Esophagus (tissue), 2 donors: ENCODE results near the gene SLC17A2. TPM values are rescaled to one million over a fixed set of nuclear protein-coding genes. Genes with fewer than 3 reads are reported as not detected.
"Not testable (repeated sequence)": the region's sequence is repeated elsewhere in the genome, so short reads cannot be mapped to it uniquely, and the experiment has no call there.

Experiments used
- H3K27ac ChIP-seq, 2 donors: one replicate each; pipeline ENCODE4 v1.5.1; 2013; ENCODE audit warnings: low read depth in 2 of 2, mild to moderate bottlenecking in 2 of 2, inconsistent platforms in 1 of 2, low read length in 1 of 2, moderate library complexity in 1 of 2
- H3K27me3 ChIP-seq, 2 donors: one replicate each; pipeline ENCODE4 v1.6.1; 2013; ENCODE audit warnings: low read length in 2 of 2, control low read depth in 1 of 2, mild to moderate bottlenecking in 1 of 2; ENCODE audit not compliant: insufficient read depth in 2 of 2, control insufficient read depth in 1 of 2
- H3K36me3 ChIP-seq, 2 donors: one replicate each; pipeline ENCODE4 v1.6.1; 2013; ENCODE audit warnings: low read length in 1 of 2; ENCODE audit not compliant: control insufficient read depth in 2 of 2, insufficient read depth in 2 of 2
- H3K4me1 ChIP-seq, 2 donors: one replicate each; pipeline ENCODE4 v1.6.1; 2013; ENCODE audit warnings: low read length in 1 of 2; ENCODE audit not compliant: control insufficient read depth in 2 of 2, insufficient read depth in 2 of 2
- H3K4me3 ChIP-seq, 2 donors: one replicate each; pipeline ENCODE4 v1.5.1; 2013; ENCODE audit warnings: low read length in 2 of 2, mild to moderate bottlenecking in 2 of 2, low read depth in 1 of 2, moderate library complexity in 1 of 2
- H3K9me3 ChIP-seq, 2 donors: one replicate each; pipeline ENCODE4 v1.6.1; 2013; ENCODE audit warnings: mild to moderate bottlenecking in 2 of 2, low read depth in 1 of 2, low read length in 1 of 2, moderate library complexity in 1 of 2; ENCODE audit not compliant: control insufficient read depth in 2 of 2, insufficient read depth in 1 of 2
- WGBS, 2 donors: extraction: QIAGEN DNeasy Blood & Tissue Kit; methylation state at CpG; one replicate each; pipeline ENCODE4 v1.1.7; 2013; 5-methylcytosine and 5-hydroxymethylcytosine counted together
- polyA plus RNA-seq, 2 donors: library from polyadenylated mRNA; stranded (reverse); fragments of 200-250 nt; gene quantifications; one replicate each; pipeline ENCODE4 v1.2.3, GENCODE V29; 2013
- donor health status: healthy with polysubstance abuse.
- donor health status: Bipolar disorder and iron deficiency.

SLC17A2 gene
- polyA plus RNA-seq, 2 donors = not detected

- no peaks in the 10 kb centered on the region for H3K9me3 ChIP-seq
- H3K36me3 ChIP-seq = no peaks in the 10 kb centered on the region
- 78 to 95% methylated on average over 2 of the region's 2 CpGs for WGBS, 2 donors
- H3K27ac ChIP-seq = no peak overlapping the region
- no peaks in the 10 kb centered on the region for H3K27me3 ChIP-seq
- H3K4me1 ChIP-seq = no peaks in the 10 kb centered on the region
- no peak overlapping the region for H3K4me3 ChIP-seq
Measured at GRCh38 chr6:25952535-25952934, 22.0 kb upstream of the SLC17A2 start.

GRCh38 chr6:25951296-25952032 is 21.0 kb upstream of the SLC17A2 start:
- WGBS, 2 donors = 74 to 82% methylated on average over 7 of the region's 7 CpGs
- no peaks in the 10 kb centered on the region for H3K27me3 ChIP-seq
- no peaks in the 10 kb centered on the region for H3K4me1 ChIP-seq
- no peaks in the 10 kb centered on the region for H3K9me3 ChIP-seq
- no peaks in the 10 kb centered on the region for H3K36me3 ChIP-seq
- no peak overlapping the region for H3K4me3 ChIP-seq
- no peak overlapping the region for H3K27ac ChIP-seq

- Histone ChIP-seq H3K4me1 (no peaks in the 10 kb centered on the region), H3K4me3 (no peak overlapping the region), H3K36me3 (no peaks in the 10 kb centered on the region), H3K9me3 (no peaks in the 10 kb centered on the region), H3K27ac (no peak overlapping the region), H3K27me3 (no peaks in the 10 kb centered on the region)
- 47 to 66% methylated on average over 4 of the region's 4 CpGs for WGBS, 2 donors
Measured at GRCh38 chr6:25950297-25950696, 19.8 kb upstream of the SLC17A2 start.

- Histone ChIP-seq H3K27ac (no peak overlapping the region), H3K27me3 (no peaks in the 10 kb centered on the region), H3K36me3 (no peaks in the 10 kb centered on the region), H3K4me1 (no peaks in the 10 kb centered on the region), H3K9me3 (no peaks in the 10 kb centered on the region), H3K4me3 (no peak overlapping the region)
- WGBS, 2 donors = 83% methylated on average over 1 of the region's 1 CpG
Measured at GRCh38 chr6:25949695-25950094, 19.2 kb upstream of the SLC17A2 start.

- not testable (repeated sequence) for H3K27me3 ChIP-seq, H3K27ac ChIP-seq, H3K4me3 ChIP-seq, H3K36me3 ChIP-seq, H3K9me3 ChIP-seq, H3K4me1 ChIP-seq
- WGBS, 2 donors = 93 to 94% methylated on average over 3 of the region's 3 CpGs
Measured at GRCh38 chr6:25947492-25947891, 17.0 kb upstream of the SLC17A2 start.

GRCh38 chr6:25946631-25947030 is 16.1 kb upstream of the SLC17A2 start:
- no peaks in the 10 kb centered on the region for H3K27me3 ChIP-seq
- no peak overlapping the region for H3K4me3 ChIP-seq
- no peaks in the 10 kb centered on the region for H3K4me1 ChIP-seq
- no peak overlapping the region for H3K27ac ChIP-seq
- WGBS, 2 donors = 78 to 89% methylated on average over 2 of the region's 2 CpGs
- no peaks in the 10 kb centered on the region for H3K9me3 ChIP-seq
- H3K36me3 ChIP-seq = no peaks in the 10 kb centered on the region

- H3K9me3 ChIP-seq, H3K27me3 ChIP-seq, H3K27ac ChIP-seq, H3K4me3 ChIP-seq, H3K36me3 ChIP-seq, H3K4me1 ChIP-seq: not testable (repeated sequence)
- 89 to 93% methylated on average over 3 of the region's 3 CpGs for WGBS, 2 donors
Measured at GRCh38 chr6:25945738-25946137, 15.2 kb upstream of the SLC17A2 start.

GRCh38 chr6:25944688-25945574 is 14.4 kb upstream of the SLC17A2 start:
- H3K4me1 ChIP-seq = no peaks in the 10 kb centered on the region
- H3K36me3 ChIP-seq = no peaks in the 10 kb centered on the region
- H3K27me3 ChIP-seq = no peaks in the 10 kb centered on the region
- WGBS, 2 donors = 59 to 70% methylated on average over 8 of the region's 8 CpGs
- no peak overlapping the region for H3K4me3 ChIP-seq
- H3K27ac ChIP-seq = no peak overlapping the region
- H3K9me3 ChIP-seq = no peaks in the 10 kb centered on the region

GRCh38 chr6:25943887-25944286 is 13.4 kb upstream of the SLC17A2 start:
- H3K36me3 ChIP-seq = no peaks in the 10 kb centered on the region
- H3K27me3 ChIP-seq = no peaks in the 10 kb centered on the region
- no peak overlapping the region for H3K27ac ChIP-seq
- no peaks in the 10 kb centered on the region for H3K4me1 ChIP-seq
- H3K4me3 ChIP-seq = no peak overlapping the region
- no peaks in the 10 kb centered on the region for H3K9me3 ChIP-seq
- WGBS, 2 donors = 84 to 89% methylated on average over 1 of the region's 1 CpG
